Endodermal cell (in vitro differentiated cells): ENCODE results near the gene RAC3. TPM values are rescaled to one million over a fixed set of nuclear protein-coding genes. Genes with fewer than 3 reads are reported as not detected.

ENCODE experiments used
- DNase-seq: peaks from one replicate; pipeline ENCODE4 v3.0.0-alpha.2; 2017
- H3K27ac ChIP-seq: 2 replicates; pipeline ENCODE4 v1.5.1; 2013; ENCODE audit warnings: mild to moderate bottlenecking, low read depth, low read length, moderate library complexity
- H3K27me3 ChIP-seq: 2 replicates; pipeline ENCODE4 v1.6.1; 2013; ENCODE audit warnings: mild to moderate bottlenecking, low read length, moderate library complexity; ENCODE audit not compliant: insufficient read depth, control insufficient read depth, poor library complexity, severe bottlenecking
- H3K36me3 ChIP-seq: 2 replicates; pipeline ENCODE4 v1.7.0; 2013; ENCODE audit warnings: mild to moderate bottlenecking, low read length, moderate library complexity; ENCODE audit not compliant: control insufficient read depth, insufficient read depth
- H3K4me1 ChIP-seq: one replicate; pipeline ENCODE4 v1.7.0; 2013; ENCODE audit warnings: low read length; ENCODE audit not compliant: control insufficient read depth, insufficient read depth
- H3K4me3 ChIP-seq: 2 replicates; pipeline ENCODE4 v1.5.1; 2013; ENCODE audit warnings: mild to moderate bottlenecking, low read length, moderate library complexity
- H3K9ac ChIP-seq: 2 replicates; pipeline ENCODE4 v1.6.1; 2013; ENCODE audit warnings: mild to moderate bottlenecking, low read length, moderate library complexity; ENCODE audit not compliant: poor library complexity, severe bottlenecking; ENCODE audit errors: extremely low read depth
- H3K9me3 ChIP-seq: 2 replicates; pipeline ENCODE4 v1.6.1; 2013; ENCODE audit warnings: mild to moderate bottlenecking, low read length, moderate library complexity; ENCODE audit not compliant: control insufficient read depth
- H3K27ac Mint-ChIP-seq: 2 replicates; pipeline ENCODE4 v1.8.0; 2020; ENCODE audit warnings: mixed read lengths
- H3K27me3 Mint-ChIP-seq: 2 replicates; pipeline ENCODE4 v1.8.0; 2021; ENCODE audit warnings: mild to moderate bottlenecking, mixed read lengths; ENCODE audit not compliant: insufficient read depth
- H3K36me3 Mint-ChIP-seq: 2 replicates; pipeline ENCODE4 v1.8.0; 2020; ENCODE audit warnings: low read depth, mixed read lengths
- H3K4me1 Mint-ChIP-seq: 2 replicates; pipeline ENCODE4 v1.8.0; 2020; ENCODE audit warnings: mixed read lengths
- H3K4me3 Mint-ChIP-seq: 2 replicates; pipeline ENCODE4 v1.8.0; 2020; ENCODE audit warnings: mild to moderate bottlenecking, moderate library complexity, mixed read lengths
- H3K9me3 Mint-ChIP-seq: 2 replicates; pipeline ENCODE4 v1.8.0; 2020; ENCODE audit warnings: mild to moderate bottlenecking, mixed read lengths
- WGBS, 2 experiments: methylation state at CpG; one replicate each; pipeline versions ENCODE4 v1.1.5 to v1.1.7; 2013; ENCODE audit warnings: missing lambda C conversion rate in 2 of 2, mixed read lengths in 1 of 2; ENCODE audit not compliant: insufficient coverage in 1 of 2, insufficient read length in 1 of 2; 5-methylcytosine and 5-hydroxymethylcytosine counted together
- total RNA-seq, 2 donors: library from RNA; stranded (reverse); fragmentation: NEBNext Ultra II Directional in 1 of 2; extraction: Animal tissue kit (Norgen Biotek cat#: 25700) in 1 of 2; gene quantifications; 2 replicates in 1 of 2; 3 replicates in 1 of 2; pipeline ENCODE4 v1.2.1, GENCODE V29; 2021
- TF ChIP-seq, protein P1 (sequence below): fragments of 200-600 bp; sonication (generic); conservative IDR thresholded peaks from 2 replicates; pipeline ENCODE4 v1.5.0; 2021; ENCODE audit warnings: antibody characterized with exemption, mild to moderate bottlenecking

RAC3 gene
- total RNA-seq, 2 donors from 2014 or later: 45.7 to 53.9 TPM

DNA sequence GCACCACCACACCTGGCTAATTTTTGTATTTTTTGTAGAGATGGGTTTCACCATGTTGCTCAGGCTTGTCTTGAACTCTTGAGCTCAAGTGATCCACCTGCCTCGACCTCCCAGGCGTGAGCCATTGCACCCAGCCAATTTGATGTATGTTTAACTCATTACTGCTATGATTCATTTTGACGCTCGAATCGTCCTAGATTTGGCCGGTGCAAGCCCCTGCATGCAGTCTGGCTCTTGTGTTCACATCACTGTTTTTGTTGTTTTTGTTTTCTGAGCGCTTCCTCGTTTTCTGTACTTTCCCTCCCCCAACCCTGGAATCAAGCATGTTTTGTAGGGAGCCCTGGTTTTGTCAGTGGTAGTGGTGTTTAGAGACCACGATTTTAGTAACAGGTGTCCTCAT lies 42.0 kb downstream of the RAC3 start:
- Mint-ChIP-seq H3K4me1 (no peaks in the 10 kb centered on the region), H3K4me3 (no peak overlapping the region), H3K27ac (no peak overlapping the region), H3K9me3 (no peaks in the 10 kb centered on the region), H3K36me3 (peaks cover 3% of the 10 kb centered on the region), H3K27me3 (peaks cover 22% of the 10 kb centered on the region)
- no peak for DNase-seq
- Histone ChIP-seq H3K36me3 (no peaks in the 10 kb centered on the region), H3K27ac (no peak overlapping the region), H3K9ac (no peak overlapping the region), H3K27me3 (peaks cover 10% of the 10 kb centered on the region), H3K9me3 (no peaks in the 10 kb centered on the region), H3K4me3 (no peak overlapping the region), H3K4me1 (no peaks in the 10 kb centered on the region)
- TF ChIP-seq, protein P1, sequence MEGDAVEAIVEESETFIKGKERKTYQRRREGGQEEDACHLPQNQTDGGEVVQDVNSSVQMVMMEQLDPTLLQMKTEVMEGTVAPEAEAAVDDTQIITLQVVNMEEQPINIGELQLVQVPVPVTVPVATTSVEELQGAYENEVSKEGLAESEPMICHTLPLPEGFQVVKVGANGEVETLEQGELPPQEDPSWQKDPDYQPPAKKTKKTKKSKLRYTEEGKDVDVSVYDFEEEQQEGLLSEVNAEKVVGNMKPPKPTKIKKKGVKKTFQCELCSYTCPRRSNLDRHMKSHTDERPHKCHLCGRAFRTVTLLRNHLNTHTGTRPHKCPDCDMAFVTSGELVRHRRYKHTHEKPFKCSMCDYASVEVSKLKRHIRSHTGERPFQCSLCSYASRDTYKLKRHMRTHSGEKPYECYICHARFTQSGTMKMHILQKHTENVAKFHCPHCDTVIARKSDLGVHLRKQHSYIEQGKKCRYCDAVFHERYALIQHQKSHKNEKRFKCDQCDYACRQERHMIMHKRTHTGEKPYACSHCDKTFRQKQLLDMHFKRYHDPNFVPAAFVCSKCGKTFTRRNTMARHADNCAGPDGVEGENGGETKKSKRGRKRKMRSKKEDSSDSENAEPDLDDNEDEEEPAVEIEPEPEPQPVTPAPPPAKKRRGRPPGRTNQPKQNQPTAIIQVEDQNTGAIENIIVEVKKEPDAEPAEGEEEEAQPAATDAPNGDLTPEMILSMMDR: no peak
- 85 to 89% methylated on average over 7 to 9 of the region's 9 CpGs for WGBS, 2 experiments

DNA sequence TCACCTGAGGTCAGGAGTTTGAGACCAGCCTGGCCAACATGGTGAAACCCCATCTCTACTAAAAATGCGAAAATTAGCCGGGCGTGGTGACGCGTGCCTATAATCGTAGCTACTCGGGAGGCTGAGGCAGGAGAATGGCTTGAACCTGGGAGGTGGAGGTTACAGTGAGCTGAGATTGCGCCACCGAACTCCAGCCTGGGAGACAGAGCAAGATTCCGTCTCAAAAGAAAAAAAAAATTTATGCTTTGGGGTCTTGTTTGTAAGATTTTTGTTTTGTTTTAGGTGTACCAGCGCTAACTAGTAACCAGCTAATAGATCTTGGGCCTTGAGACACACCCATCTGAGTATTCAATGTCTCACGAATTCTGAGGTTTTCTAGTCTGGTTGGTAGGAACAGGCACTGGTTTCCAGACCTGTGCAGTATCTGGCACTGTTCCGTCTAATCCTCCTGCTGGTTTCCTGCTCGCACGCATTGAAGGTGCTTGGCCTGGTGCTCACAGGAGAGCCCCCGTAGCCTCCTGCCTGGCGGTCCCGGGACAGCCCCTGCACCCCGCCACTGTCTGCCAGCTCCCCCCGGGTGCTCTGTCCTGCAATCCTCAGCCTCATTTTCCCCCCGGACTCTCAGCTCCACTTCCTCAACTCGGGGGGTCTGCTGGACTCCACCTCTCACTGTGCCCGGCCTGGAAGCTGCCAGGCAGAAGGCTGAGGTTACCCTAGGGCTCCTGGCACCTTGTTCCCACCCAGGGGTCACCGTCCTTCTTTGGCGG lies 44.7 kb downstream of the RAC3 start:
- no peak overlapping the region for H3K4me3 Mint-ChIP-seq
- H3K9ac ChIP-seq: no peak overlapping the region

DNA sequence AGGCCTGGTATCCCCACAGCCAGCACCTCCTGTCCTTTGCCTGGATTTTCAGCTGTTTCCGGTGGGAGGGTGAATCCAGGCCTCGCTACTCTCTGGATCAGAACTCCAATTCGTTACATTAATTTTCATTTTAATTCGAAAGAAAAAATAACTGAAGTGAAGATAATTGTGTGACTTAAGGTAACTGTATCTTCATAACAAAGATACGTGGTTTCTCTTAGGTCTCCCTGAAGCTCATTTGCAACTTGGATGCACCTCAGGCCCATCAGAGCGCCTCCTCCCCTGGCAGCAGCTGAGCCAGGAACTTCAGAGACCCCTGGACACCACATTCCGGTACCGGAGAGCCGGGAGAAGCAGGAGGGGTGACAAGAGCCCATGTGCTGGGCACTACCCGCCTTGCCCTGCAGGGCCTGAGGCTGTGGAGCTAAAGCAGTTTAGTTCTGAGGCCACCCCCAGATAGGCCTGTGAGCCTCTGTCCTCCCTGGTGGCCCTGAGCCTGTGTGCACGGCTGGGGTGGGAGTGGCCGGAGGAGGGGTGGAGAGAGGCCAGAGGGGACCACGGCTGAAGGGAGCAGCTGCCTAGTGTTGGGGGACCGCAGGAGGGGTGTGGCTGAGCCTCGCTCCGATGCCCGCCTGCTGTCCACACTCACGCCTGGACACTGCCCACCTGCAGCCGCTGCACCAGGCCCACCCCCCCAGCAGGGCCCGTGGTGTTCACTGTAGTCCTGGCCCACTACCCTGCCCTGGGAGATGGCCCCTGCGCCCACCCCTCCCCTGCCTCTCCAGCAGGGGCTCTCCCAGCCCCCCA lies 45.5 kb downstream of the RAC3 start:
- no peaks in the 10 kb centered on the region for H3K4me1 ChIP-seq
- H3K9me3 Mint-ChIP-seq: no peaks in the 10 kb centered on the region
- H3K4me1 Mint-ChIP-seq: no peaks in the 10 kb centered on the region
- H3K36me3 ChIP-seq: peaks cover 17% of the 10 kb centered on the region
- no peak overlapping the region for H3K4me3 ChIP-seq
- H3K36me3 Mint-ChIP-seq: peaks cover 21% of the 10 kb centered on the region
- H3K27ac ChIP-seq: peak overlapping the region; percentile 40
- H3K4me3 Mint-ChIP-seq: no peak overlapping the region
- peaks cover 11% of the 10 kb centered on the region for H3K27me3 Mint-ChIP-seq
- H3K9ac ChIP-seq: no peak overlapping the region
- no peaks in the 10 kb centered on the region for H3K9me3 ChIP-seq
- 91 to 96% methylated on average over 15 to 21 of the region's 21 CpGs for WGBS, 2 experiments
- H3K27ac Mint-ChIP-seq: no peak overlapping the region
- H3K27me3 ChIP-seq: no peaks in the 10 kb centered on the region
- peak; percentile 79 for DNase-seq
- TF ChIP-seq, protein P1: peak; percentile 32

More for the DNA sequence above, 44.7 kb downstream of the RAC3 start:
- Mint-ChIP-seq H3K9me3 (no peaks in the 10 kb centered on the region), H3K36me3 (peaks cover 21% of the 10 kb centered on the region), H3K27ac (peak overlapping the region; percentile 35), H3K4me1 (no peaks in the 10 kb centered on the region), H3K27me3 (peaks cover 12% of the 10 kb centered on the region)
- TF ChIP-seq, protein P1: no peak
- DNase-seq: no peak
- 93% methylated on average over 19 to 25 of the region's 25 CpGs for WGBS, 2 experiments
- Histone ChIP-seq H3K27ac (peak overlapping the region; percentile 40), H3K36me3 (peaks cover 13% of the 10 kb centered on the region), H3K4me3 (no peak overlapping the region), H3K4me1 (no peaks in the 10 kb centered on the region), H3K9me3 (no peaks in the 10 kb centered on the region), H3K27me3 (no peaks in the 10 kb centered on the region)
